Fibroblast of peridontal ligament (primary cell): Measurements from ENCODE around the gene KDM1A.
A peak's percentile ranks its signal among the peaks of the same experiment; 100 is the strongest.

Source experiments
- DNase-seq: peaks from one replicate; pipeline ENCODE4 v3.0.0-alpha.2; 2010; ENCODE audit errors: extremely low read depth

KDM1A gene

DNA sequence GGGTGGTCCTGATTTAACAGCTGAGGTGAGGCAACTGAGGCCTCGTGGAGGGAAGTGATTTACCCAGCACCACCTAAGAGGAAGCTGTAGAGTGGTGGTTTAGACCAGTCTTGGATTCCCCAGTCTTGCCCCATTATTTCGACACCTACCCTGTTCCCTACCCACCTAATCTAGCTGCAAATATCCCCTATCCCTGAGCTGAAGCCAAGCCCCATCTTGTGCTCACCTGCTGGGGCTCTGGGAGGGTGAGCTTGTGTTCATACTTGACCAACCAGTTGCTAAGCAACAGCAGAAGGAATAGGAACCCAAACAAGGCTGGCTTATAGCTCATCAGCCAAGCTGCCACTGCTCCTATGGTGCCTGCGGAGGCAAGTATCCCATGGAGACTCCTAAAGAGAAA lies 5.6 kb upstream of the KDM1A start:
- no peak for DNase-seq

DNA sequence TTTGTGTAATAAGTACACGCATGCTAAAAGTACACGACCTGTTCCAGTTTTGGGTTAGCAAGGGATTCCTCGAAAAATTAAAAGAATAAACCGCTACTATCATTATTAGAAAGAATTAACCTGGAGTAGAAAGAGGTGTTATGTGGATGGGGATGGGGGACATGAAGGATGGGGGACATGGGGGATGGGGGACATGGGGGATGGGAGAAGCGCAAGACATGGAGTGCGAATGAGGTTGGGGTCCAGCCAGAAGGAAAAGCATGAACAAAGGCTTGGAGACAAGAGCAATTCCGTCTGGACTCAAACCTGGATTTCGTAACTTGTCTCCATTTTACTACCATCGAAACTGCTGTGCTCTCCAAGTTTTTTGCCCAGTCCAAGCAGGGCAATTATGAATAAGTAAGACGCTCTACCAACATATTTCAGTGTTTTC lies 591 bp upstream of the KDM1A start:
- DNase-seq, result no peak

DNA sequence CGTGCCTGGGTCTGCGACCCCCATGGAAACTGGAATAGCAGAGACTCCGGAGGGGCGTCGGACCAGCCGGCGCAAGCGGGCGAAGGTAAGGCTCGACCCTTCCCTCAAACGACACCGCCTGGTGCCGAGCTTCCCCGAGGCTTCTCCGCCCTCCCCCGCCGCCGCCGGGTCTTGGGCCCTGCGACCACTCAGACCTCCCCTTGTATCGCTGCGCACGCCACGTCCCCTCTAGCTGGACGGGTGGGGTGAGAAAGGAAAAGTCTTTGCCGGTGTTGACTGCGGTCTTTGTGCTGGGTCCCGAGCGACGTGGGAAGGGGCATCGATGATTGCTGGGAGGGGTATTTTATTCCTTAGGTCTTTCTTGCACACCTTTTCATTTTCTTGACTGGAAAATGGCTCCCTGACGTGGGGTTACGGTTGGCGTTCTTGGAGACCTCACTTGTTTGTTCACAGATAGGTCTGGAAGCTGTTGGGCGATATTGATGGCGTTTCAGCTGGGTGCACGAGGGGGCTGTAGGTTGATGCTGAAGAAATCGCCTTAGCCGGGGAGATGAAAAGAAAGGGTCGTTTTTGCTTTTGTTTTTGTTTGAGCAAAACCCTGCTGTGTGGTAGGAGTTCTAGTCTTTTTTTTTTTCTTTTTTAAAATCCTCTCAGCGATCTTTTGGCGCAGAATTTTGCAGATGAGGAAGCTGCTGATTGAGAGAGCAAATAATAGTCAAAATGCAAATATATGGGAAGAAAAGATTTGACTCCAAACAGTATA lies 776 bp downstream of the KDM1A start:
- peak; percentile 37 for DNase-seq

DNA sequence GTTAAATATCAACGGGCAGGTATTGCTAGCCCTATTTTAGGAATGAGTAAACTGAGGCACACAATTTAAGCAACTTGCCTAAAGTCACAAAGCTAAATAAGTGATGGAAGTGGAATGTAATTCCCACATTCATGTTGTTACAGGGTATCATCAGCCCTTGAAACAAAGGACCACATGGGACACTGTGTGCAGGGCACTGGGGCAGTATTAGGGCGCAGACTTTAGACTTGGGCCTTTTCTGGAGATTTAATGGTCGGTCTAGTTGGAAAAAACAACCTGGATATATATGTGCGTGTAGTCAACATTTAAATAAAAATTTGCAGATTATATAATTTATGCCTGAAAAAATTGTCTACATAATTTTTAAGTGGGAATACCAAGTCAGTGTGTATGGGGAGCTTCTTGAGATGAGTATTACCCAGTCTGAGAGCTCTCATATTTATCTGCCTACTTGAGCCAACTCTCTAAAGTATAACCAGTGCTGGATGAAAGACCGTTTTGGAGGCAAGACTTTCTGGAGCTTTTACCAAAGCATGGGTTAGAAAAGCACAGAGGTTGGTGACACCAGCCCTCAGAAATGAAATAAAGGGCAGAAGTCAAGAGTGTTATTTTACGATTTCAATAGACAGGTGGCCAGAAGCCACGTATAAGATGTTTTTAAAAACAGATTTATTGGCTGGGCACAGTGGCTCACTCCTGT lies 1.6 kb downstream of the KDM1A start:
- peak; percentile 27 for DNase-seq

DNA sequence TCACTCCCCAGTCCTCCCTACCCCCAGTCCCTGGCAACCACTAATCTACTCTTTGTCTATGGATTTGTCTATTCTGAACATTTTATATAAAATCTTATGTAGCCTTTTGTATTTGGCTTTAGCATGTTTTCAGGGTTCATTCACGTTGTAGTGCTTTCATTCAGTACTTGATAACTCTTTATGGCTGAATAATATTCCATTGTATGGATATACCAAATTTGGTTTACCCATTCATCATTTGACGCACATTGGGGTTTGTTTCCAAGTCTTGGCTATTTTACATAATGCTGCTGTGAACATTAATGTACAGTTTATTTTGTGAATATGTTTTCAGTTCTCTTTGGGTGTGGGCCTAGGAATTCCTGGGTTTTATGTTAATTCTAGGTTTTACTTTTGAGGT lies 2.6 kb downstream of the KDM1A start:
- DNase-seq, result no peak

DNA sequence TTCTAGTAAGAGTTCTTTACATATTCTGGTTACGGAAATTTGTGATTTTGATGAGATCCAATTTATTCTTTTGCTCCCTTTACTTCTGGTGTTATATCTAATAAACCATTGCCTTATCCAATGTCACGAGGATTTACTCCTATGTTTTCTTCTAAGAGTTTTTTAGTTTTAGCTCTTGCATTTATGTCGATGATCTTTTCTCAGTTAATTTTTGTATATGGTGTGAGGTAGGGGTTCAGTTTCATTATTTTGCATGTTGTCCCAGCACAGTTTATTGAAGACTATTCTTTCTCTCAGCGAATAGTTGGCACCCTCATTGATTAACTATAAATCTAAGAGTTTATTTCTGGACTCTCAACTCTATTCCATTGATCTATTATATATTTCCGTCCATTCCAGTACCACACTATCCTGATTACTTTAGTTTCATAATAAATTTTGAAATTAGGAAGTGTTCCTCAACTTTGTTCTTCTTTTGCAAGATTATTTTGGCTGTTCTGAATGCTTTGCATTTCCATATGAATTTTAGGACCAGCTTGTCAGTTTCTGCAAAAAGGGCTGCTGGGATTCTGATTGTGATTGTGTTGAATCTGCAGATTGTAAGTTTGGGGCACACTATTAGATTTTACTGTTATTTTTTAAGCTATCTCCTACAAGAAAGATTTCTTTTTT lies 4.0 kb downstream of the KDM1A start:
- DNase-seq, result no peak

DNA sequence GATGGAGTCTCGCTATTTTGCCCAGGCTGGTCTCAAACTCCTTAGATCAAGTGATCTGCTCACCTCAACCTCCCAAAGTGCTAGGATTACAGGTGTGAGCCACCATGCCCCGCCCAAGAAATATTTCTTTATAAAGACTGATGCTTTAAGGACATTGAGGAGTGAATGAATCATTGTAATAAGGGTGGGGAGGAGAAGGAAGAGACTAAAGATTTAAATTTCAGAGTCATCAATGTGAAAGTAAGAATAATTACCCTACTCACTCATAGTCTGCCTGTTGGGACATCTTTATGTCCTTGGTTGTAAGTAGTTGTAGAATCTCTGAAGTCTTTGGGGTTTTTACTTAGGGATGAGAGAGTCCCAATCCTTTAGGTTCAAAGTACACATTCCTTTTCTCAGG lies 7.3 kb downstream of the KDM1A start:
- no peak for DNase-seq

DNA sequence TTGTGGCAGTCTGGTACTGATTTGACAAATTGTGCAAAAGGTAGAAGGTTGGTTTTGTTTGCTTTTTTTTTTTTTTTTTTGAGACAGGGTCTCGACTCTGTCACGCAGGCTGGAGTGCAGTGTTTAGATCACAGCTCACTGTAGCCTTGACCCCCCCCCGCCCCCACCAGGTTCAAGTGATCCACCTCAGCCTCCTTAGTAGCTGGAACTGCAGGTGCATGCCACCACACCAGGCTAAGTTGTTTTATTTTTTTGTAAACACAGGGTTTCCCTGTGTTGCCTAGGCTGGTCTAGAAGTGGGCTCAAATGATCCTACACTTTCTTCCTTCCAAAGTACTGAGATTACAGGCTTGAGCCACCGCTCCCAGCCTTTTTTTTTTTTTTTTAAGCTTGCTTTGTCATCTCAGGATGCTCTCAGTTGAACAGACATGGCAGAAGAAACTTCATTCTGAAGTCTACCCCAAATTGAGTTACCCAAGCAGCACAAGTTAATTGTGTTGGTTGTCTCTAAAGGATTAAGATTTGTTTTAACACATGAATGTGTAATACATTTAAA lies 8.2 kb downstream of the KDM1A start:
- DNase-seq, result no peak

DNA sequence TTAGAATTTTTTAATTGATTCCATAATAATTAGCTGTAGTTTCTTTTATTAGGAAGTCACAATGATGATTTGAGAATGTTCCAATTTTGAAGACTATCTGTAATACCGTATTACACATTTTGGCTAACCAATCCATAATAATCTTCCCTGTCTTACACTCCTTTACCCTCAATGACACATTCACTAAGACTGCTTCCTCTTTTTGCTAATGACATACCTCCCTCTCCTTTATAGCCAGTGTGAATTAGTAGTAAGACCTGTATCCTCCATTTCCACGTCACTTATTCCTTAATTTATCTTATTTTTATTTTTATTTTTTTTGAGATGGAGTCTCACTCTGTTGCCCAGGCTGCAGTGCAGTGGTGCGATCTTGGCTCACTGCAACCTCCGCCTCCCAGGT lies 10.1 kb downstream of the KDM1A start:
- DNase-seq, result no peak

DNA sequence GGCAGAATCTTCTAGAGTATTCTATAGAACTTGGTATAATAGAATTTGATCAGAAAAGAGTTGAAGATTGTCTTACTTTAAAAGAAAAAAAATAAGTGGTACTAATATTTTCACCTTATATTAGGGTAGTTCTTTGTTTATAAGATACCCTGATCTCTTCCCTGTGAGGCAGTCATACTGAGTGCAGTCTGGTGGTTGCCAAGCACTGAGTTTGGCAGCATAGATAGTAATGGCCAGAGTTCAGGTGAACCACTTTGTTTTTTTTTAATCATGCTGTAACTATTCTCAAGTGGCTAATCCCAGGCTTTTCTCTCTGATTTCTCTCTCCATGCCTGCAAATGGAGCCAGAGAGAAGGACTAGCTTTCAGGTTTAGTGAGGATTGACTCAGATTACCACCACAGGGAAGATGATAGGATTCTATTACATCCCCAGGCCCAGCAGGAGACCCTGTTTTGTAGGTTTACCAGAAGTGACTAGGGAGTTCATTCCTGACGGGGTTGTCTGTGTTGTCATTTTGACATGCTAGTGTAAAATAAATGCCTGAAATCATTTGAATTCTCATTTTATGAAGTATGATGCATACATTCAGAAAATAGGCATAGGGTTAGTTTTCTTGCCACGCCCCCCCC lies 16.7 kb downstream of the KDM1A start:
- no peak for DNase-seq

DNA sequence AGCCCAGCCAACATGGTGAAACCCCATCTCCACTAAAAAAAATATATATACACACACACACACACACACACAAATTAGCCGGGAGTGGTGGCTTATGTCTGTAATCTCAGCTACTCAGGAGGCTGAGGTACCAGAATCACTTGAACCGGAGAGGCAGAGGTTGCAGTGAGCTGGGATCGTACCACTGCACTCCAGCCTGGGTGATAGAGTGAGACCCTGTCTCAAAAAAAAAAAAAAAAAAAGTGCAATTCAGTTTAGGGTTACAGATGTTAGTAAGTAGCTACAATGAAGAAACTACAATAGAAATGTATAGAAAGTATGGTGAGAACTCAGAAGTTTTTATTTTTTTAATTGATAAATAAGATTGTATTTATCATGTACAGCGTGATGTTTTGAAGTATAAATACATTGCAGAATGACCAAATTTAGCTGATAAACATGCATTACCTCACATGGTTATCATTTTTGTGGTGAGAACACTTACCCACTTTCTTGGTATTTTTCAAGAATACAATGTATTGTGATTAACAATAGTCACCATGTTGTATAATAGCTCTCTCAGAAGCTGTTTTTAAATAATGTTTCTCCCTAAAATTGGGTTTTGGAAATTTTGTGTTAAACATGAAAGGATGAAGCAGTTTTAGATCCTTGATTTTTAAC lies 17.9 kb downstream of the KDM1A start:
- DNase-seq, result peak; percentile 24

DNA sequence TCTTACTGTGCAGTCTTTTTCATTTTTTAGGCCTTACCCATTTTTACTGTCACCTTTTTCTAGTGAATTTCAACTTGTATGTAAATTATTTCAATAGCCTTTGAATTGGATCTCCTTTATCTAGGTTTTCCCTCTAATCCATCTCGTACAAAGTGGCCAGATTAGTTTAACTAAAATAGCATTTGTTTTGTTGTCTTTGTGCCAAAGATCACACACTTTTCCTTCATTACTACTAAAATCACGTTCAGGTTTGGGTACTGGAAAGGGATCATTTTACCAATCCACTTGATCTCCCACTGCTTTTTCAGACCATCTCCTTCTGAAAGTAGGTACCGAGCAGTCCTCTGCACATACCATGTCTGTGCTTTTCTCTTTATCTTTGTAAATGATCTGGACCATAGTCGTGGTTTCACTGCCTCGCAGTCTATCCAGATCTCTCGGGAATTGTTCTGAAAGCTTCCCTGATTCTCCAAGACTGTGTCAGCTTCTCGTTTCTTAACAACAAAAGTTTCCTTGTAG lies 20.1 kb downstream of the KDM1A start:
- DNase-seq, result no peak

DNA sequence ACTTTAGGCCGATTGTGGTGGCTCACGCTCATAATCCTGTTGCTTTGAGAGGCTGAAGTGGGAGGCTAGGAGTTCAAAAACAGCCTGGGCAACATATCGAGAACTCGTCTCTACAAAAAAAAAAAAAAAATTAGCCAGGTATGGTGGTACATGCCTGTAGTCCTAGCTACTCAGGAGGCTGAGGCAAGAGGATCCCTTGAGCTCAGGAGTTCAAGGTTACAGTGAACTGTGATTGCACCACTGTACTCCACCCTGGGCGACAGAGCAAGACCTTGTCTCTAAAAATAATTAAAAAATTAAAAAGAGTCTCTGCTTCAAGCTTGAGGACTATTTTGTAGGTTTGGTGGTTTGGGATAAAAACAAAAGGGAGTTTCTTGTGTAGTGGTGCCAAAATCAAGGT lies 21.2 kb downstream of the KDM1A start:
- DNase-seq, result no peak

DNA sequence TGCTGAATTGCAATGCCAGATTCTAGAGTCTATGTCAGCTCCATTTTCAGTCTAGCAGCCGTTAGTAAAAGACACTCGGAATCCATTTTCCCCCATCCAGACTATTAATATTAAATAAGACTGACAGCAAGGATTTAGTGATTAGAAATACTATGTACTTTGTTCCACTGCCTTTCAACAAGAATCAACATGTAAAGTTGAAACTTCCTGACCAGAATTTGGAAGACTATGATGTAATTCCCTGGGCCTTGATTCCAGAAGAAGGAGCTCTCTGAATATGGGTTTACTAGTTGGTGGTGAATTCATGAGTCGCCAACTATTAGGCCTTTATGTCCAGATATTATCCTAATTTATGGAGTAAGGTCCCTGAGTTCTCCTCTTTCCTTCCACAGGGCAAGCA lies 24.8 kb downstream of the KDM1A start:
- DNase-seq, result no peak

DNA sequence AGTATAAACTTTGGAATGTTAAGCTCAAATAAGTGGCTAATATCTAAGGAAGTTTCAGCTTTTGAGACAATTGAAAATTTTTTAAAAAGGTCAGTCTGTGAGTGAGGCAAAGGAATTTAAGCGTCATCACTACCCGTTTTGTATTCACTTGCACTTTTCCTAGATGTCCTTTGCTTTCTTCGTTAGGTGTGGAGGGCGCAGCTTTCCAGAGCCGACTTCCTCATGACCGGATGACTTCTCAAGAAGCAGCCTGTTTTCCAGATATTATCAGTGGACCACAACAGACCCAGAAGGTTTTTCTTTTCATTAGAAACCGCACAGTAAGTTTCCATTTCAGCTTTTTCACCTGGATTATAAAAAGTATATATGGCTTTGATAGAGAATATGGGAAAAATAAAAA lies 30.9 kb downstream of the KDM1A start:
- no peak for DNase-seq

DNA sequence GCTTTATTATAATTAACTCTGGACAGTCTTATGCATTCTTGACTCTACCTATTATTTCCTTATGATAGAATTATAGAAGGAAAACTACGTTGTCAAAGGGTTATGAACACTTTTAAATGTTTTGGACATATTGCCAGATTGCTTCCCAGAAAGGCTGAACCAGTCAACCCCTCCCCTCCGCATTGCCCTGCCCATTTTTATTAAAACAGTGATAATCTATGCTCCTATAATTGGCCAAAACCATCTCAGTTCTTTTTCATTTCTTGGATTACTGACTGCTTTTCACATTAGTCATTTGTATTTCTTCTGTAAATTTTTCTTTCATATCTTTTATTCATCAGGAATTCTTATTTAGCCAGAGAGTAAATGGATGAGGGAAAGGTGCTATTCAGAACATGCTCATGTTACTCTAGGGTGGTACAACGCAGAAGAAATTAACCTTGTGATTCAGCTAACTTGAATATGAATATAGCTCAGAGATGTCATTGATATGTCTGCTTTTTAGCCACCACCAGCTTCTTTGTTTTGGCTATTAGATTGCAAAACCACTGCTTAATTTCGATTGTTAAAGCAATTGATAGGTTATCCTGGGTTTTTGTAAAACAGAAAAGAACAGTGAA lies 32.1 kb downstream of the KDM1A start:
- DNase-seq, result no peak

DNA sequence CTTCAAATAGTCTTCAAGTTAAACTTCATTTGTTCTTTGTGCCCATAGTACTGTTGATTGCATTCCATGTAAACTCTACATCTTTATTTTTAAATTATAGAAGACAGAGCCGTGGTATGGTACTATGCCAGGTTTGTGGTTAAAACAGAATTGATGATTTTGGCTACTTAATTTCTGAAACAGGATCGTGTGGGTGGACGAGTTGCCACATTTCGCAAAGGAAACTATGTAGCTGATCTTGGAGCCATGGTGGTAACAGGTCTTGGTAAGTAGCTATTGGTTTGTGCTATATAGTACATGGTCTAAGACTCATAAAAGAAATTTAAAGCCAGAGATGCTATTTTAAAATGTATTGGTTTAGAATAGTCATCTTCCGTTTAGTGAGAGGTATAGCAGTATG lies 38.0 kb downstream of the KDM1A start:
- DNase-seq, result peak; percentile 10

DNA sequence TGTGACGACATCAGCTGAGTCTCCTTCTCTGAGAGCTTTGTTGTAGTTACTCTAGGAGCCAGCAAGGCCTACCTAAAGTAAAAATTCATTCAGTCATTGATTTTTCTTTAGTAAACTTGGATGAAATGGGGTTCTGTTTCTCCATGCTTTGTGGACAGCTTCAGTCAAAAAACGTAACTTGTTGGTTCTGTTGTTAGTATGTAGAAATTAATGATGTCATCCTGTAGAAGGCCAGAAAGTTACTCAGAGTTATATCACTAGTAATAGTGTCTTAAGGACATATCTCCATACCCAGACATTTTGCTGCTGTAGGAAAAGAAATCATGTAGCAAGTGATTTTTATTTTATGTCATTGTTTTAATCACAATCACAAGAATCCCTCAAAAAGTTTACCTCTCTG lies 43.0 kb downstream of the KDM1A start:
- DNase-seq, result peak; percentile 27

DNA sequence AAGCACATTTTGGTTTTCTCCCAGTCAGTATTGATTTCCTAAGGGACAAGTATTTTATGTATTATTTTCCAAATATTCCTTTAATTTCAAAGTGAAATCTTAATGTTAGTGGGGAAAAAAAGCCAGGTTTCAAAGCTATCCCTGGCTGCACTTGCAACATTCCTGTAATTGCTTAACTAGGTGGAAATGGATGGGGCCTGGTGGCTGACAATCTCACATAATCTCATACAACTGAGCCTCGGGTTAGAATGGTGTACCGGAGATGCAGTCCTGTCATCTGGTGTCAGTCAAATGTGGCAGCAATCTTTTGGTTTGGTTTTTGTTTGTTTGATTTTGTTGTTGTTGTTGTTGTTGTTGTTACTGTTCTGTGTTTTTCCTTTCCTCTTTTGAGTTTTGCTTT lies 46.1 kb downstream of the KDM1A start:
- no peak for DNase-seq

DNA sequence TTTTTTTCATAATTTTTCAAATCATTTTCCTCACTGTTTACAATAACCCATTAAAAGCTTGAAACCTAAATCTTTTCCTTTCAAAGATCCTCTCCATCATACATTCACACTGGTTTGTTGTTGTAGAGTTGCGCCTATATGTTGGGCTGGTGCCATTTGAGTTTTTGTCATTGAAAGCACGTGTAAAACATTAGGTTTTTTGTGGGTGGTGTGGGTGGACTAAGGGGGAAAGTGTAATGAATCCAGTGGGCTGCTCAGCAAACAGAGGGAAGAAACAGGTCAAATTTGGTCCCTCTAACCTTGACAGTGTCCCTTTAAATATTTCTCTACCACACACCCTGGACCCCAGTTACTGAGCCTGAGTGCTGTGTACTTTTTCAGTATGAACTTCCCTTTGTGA lies 46.8 kb downstream of the KDM1A start:
- no peak for DNase-seq

DNA sequence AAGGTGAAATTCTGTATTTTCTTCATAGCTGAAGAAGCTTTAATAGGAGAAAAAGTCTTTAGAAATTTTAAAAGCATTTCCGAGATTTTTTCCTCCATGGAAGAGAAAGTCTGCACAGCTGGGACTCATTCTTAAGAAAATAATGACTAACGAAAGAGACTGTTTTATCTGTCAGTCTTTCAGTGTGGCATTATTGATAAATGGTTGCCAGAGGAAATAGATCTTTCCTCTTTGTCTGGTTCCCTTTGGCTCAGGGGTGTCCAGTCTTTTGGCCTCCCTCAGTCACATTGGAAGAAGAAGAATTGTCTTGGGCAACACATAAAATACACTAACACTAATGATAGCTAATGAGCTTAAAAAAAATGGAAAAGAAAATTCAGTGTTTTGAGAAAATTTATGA lies 49.9 kb downstream of the KDM1A start:
- no peak for DNase-seq
